H1 (cell line): ENCODE data around the gene CHRM4. TPM values are rescaled to one million over a fixed set of nuclear protein-coding genes. Genes with fewer than 3 reads are reported as not detected.

Source experiments
- CTCF ChIA-PET: fragments of 300-600 bp; sonication (Branson Sonifier 250); formaldehyde crosslinking; loops from one replicate; lab custom pipeline; 2021; ENCODE audit not compliant: partially characterized antibody; lab: Charles Lee
- POLR2A ChIA-PET: fragments of 300-600 bp; sonication (Branson Sonifier 250); formaldehyde crosslinking; loops from one replicate; lab custom pipeline; 2021; ENCODE audit warnings: inconsistent platforms; ENCODE audit not compliant: partially characterized antibody; lab: Charles Lee
- DNase-seq, 2 experiments: peaks; one replicate each; pipeline versions ENCODE4 v3.0.0 to v3.0.0-alpha.2; 2010 to 2022; ENCODE audit warnings: low spot score in 2 of 2, low read depth in 1 of 2, mixed read lengths in 1 of 2
- FAIRE-seq: peaks from 2 replicates; lab custom pipeline; 2011; peaks lifted over from hg19 to GRCh38; lab: Jason Lieb, UNC
- H2AFZ ChIP-seq: 2 replicates; pipeline ENCODE4 v1.8.1; 2012; ENCODE audit warnings: low read length, inconsistent platforms
- H2AK5ac ChIP-seq: 2 replicates; pipeline ENCODE4 v1.6.1; 2013; ENCODE audit warnings: low read depth, low read length
- H2BK120ac ChIP-seq: replicated peaks from 2 replicates; pipeline ENCODE3; 2013; ENCODE audit warnings: low read depth, low read length, inconsistent platforms
- H2BK12ac ChIP-seq: 2 replicates; pipeline ENCODE4 v1.6.1; 2013; ENCODE audit warnings: low read depth, low read length
- H2BK15ac ChIP-seq: 2 replicates; pipeline ENCODE4 v1.6.1; 2013; ENCODE audit warnings: low read length
- H2BK20ac ChIP-seq: 2 replicates; pipeline ENCODE4 v1.6.1; 2013; ENCODE audit warnings: low read length
- H2BK5ac ChIP-seq: 2 replicates; pipeline ENCODE4 v1.6.1; 2013; ENCODE audit warnings: low read depth, low read length
- H3K14ac ChIP-seq: 2 replicates; pipeline ENCODE4 v1.6.1; 2013; ENCODE audit warnings: inconsistent platforms; ENCODE audit not compliant: insufficient read length
- H3K18ac ChIP-seq: 2 replicates; pipeline ENCODE4 v1.6.1; 2013; ENCODE audit warnings: low read length; ENCODE audit errors: extremely low read depth
- H3K23ac ChIP-seq: 2 replicates; pipeline ENCODE4 v1.6.1; 2013; ENCODE audit warnings: inconsistent platforms; ENCODE audit not compliant: insufficient read length
- H3K23me2 ChIP-seq: 2 replicates; pipeline ENCODE4 v1.6.1; 2013; ENCODE audit warnings: low read depth, low read length
- H3K27ac ChIP-seq: 2 replicates; pipeline ENCODE4 v1.6.1; 2011; ENCODE audit warnings: low read depth, low read length, inconsistent platforms
- H3K27me3 ChIP-seq, 4 experiments: replicated peaks in 1 of 4; 1 replicate in 1 of 4; 2 replicates in 3 of 4; pipeline versions ENCODE4 v1.6.1 to v1.8.1; 2011 to 2013; ENCODE audit warnings: low read length in 3 of 4, mild to moderate bottlenecking in 3 of 4, inconsistent platforms in 2 of 4, mixed read lengths in 2 of 4, moderate library complexity in 1 of 4; ENCODE audit not compliant: control insufficient read depth in 3 of 4, insufficient read depth in 3 of 4; ENCODE audit errors: extremely low read depth in 1 of 4
- H3K36me3 ChIP-seq, 4 experiments: 2 replicates each; pipeline versions ENCODE4 v1.6.1 to v1.8.1; 2011 to 2013; ENCODE audit warnings: mild to moderate bottlenecking in 4 of 4, low read length in 3 of 4, moderate library complexity in 2 of 4, control low read depth in 1 of 4, inconsistent platforms in 1 of 4; ENCODE audit not compliant: insufficient read depth in 4 of 4, control insufficient read depth in 2 of 4
- H3K4ac ChIP-seq: replicated peaks from 2 replicates; pipeline ENCODE3; 2013; ENCODE audit warnings: low read length, low read depth, mixed read lengths, inconsistent platforms; ENCODE audit not compliant: insufficient read length
- H3K4me1 ChIP-seq, 4 experiments: replicated peaks in 1 of 4; 1 replicate in 1 of 4; 2 replicates in 3 of 4; pipeline versions ENCODE4 v1.6.1 to v1.8.1; 2011 to 2013; ENCODE audit warnings: low read length in 3 of 4, inconsistent platforms in 2 of 4, mixed read lengths in 1 of 4; ENCODE audit not compliant: insufficient read depth in 4 of 4, control insufficient read depth in 3 of 4
- H3K4me2 ChIP-seq, 2 experiments: 2 replicates each; pipeline versions ENCODE4 v1.6.1 to v1.8.1; 2011 to 2013; ENCODE audit warnings: low read depth in 2 of 2, low read length in 2 of 2, control low read depth in 1 of 2, inconsistent platforms in 1 of 2, mild to moderate bottlenecking in 1 of 2; ENCODE audit not compliant: insufficient read depth in 1 of 2
- H3K4me3 ChIP-seq, 4 experiments: fragments of 200-600, 300-600 bp in 1 of 4; sonication (generic), shearing (Covaris generic), sonication (Bioruptor Twin) in 1 of 4; 2 replicates each; pipeline versions ENCODE4 v1.5.1 to v1.8.1; 2011 to 2016; ENCODE audit warnings: low read length in 4 of 4, low read depth in 3 of 4, control low read depth in 2 of 4, inconsistent platforms in 2 of 4, mild to moderate bottlenecking in 2 of 4, mixed read lengths in 1 of 4, moderate library complexity in 1 of 4; ENCODE audit not compliant: insufficient read depth in 2 of 4; ENCODE audit errors: extremely low read depth in 1 of 4
- H3K56ac ChIP-seq: replicated peaks from 2 replicates; pipeline ENCODE3; 2013; ENCODE audit warnings: low read depth, mild to moderate bottlenecking, mixed read lengths, low read length, inconsistent platforms; ENCODE audit not compliant: insufficient read length
- H3K79me1 ChIP-seq: 2 replicates; pipeline ENCODE4 v1.6.1; 2013; ENCODE audit warnings: low read depth, low read length, control low read depth
- H3K79me2 ChIP-seq, 2 experiments: 2 replicates each; pipeline versions ENCODE4 v1.6.1 to v1.8.1; 2012 to 2013; ENCODE audit warnings: low read length in 2 of 2, mild to moderate bottlenecking in 2 of 2, inconsistent platforms in 1 of 2; ENCODE audit not compliant: insufficient read depth in 2 of 2, control insufficient read depth in 1 of 2
- H3K9ac ChIP-seq, 4 experiments: replicated peaks in 1 of 4; 1 replicate in 1 of 4; 2 replicates in 3 of 4; pipeline versions ENCODE4 v1.6.1 to v1.8.1; 2011 to 2013; ENCODE audit warnings: low read depth in 3 of 4, low read length in 3 of 4, control low read depth in 2 of 4, mild to moderate bottlenecking in 2 of 4, moderate library complexity in 2 of 4, inconsistent platforms in 1 of 4; ENCODE audit errors: extremely low read depth in 1 of 4
- H3K9me3 ChIP-seq, 2 experiments: 2 replicates each; pipeline versions ENCODE4 v1.6.1 to v1.8.1; 2012 to 2013; ENCODE audit warnings: mild to moderate bottlenecking in 2 of 2, moderate library complexity in 2 of 2, control low read depth in 1 of 2, inconsistent platforms in 1 of 2, low read depth in 1 of 2, low read length in 1 of 2, mixed read lengths in 1 of 2; ENCODE audit not compliant: insufficient read depth in 2 of 2
- H4K20me1 ChIP-seq, 2 experiments: replicated peaks in 1 of 2; 2 replicates each; pipeline versions ENCODE3 to v1.8.1; 2011 to 2013; ENCODE audit warnings: inconsistent platforms in 2 of 2, low read length in 2 of 2, mild to moderate bottlenecking in 1 of 2; ENCODE audit not compliant: insufficient read depth in 2 of 2, control insufficient read depth in 1 of 2
- H4K5ac ChIP-seq: 2 replicates; pipeline ENCODE4 v1.6.1; 2013; ENCODE audit warnings: low read length, low read depth, mixed read lengths, inconsistent platforms; ENCODE audit not compliant: insufficient read length
- H4K8ac ChIP-seq: 2 replicates; pipeline ENCODE4 v1.8.0; 2013; ENCODE audit warnings: mild to moderate bottlenecking, moderate library complexity, low read length, inconsistent platforms; ENCODE audit not compliant: insufficient read depth; ENCODE audit errors: extremely low read depth
- H4K91ac ChIP-seq: replicated peaks from 2 replicates; pipeline ENCODE3; 2013; ENCODE audit warnings: low read length, mixed read lengths, inconsistent platforms; ENCODE audit not compliant: insufficient read length
- ATF3 ChIP-seq: IDR thresholded peaks from 2 replicates; pipeline ENCODE4 v1.6.1; 2011; ENCODE audit warnings: low read depth, mild to moderate bottlenecking, low read length; ENCODE audit not compliant: insufficient read depth
- CHD2 ChIP-seq: IDR thresholded peaks from 2 replicates; pipeline ENCODE4 v1.6.1; 2012; ENCODE audit warnings: low read length, improper control_type of control experiment
- EGR1 ChIP-seq: IDR thresholded peaks from 2 replicates; pipeline ENCODE4 v1.6.1; 2011; ENCODE audit warnings: low read depth, low read length, borderline replicate concordance
- GTF2F1 ChIP-seq: IDR thresholded peaks from 2 replicates; pipeline ENCODE4 v1.6.1; 2012; ENCODE audit warnings: low read depth, low read length, improper control_type of control experiment, borderline replicate concordance
- JUN ChIP-seq: IDR thresholded peaks from 2 replicates; pipeline ENCODE4 v1.6.1; 2011; ENCODE audit warnings: low read depth, mild to moderate bottlenecking, improper control_type of control experiment, low read length
- MAFK ChIP-seq: IDR thresholded peaks from 2 replicates; pipeline ENCODE4 v1.6.1; 2012; ENCODE audit warnings: low read depth, mild to moderate bottlenecking, improper control_type of control experiment, low read length
- RXRA ChIP-seq: IDR thresholded peaks from 2 replicates; pipeline ENCODE4 v1.6.1; 2011; ENCODE audit warnings: low read depth, mild to moderate bottlenecking, low read length, moderate library complexity; ENCODE audit not compliant: insufficient read depth
- SIN3A ChIP-seq, 2 experiments: IDR thresholded peaks in 1 of 2; conservative IDR thresholded peaks in 1 of 2; 2 replicates each; pipeline ENCODE4 v1.6.1; 2011 to 2012; ENCODE audit warnings: low read length in 2 of 2, improper control_type of control experiment in 1 of 2, low read depth in 1 of 2, mild to moderate bottlenecking in 1 of 2
- SUZ12 ChIP-seq: fragments of 200-600 bp; sonication (generic); IDR thresholded peaks from 2 replicates; pipeline ENCODE4 v1.6.1; 2012; ENCODE audit warnings: mild to moderate bottlenecking, inconsistent platforms, low read length, moderate library complexity, mixed read lengths
- TCF12 ChIP-seq: IDR thresholded peaks from 2 replicates; pipeline ENCODE4 v1.6.1; 2011; ENCODE audit warnings: low read depth, mild to moderate bottlenecking, low read length
- YY1 ChIP-seq: IDR thresholded peaks from 2 replicates; pipeline ENCODE4 v1.6.1; 2011; ENCODE audit warnings: low read depth, mild to moderate bottlenecking, low read length
- WGBS, 2 experiments: shearing (Covaris generic) in 1 of 2; methylation state at CpG; one replicate each; pipeline versions ENCODE4 v1.1.6 to v1.1.7; 2013 to 2015; ENCODE audit warnings: low lambda C conversion rate in 2 of 2, mixed read lengths in 2 of 2, inconsistent platforms in 1 of 2, low coverage in 1 of 2, missing lambda C conversion rate in 1 of 2; ENCODE audit not compliant: insufficient replicate concordance in 2 of 2, insufficient coverage in 1 of 2, insufficient read length in 1 of 2; ENCODE audit errors: extremely low coverage in 1 of 2, missing lambda C conversion rate in 1 of 2; 5-methylcytosine and 5-hydroxymethylcytosine counted together
- polyA plus RNA-seq, 7 experiments: library from polyadenylated mRNA; depleted of rRNA in 3 of 7; stranded (reverse) in 5 of 7; unstranded in 2 of 7; fragments of >200 nt in 5 of 7; fragments of 200-250 nt in 2 of 7; gene quantifications; 1 replicate in 5 of 7; 2 replicates in 1 of 7; 4 replicates in 1 of 7; pipeline versions ENCODE4 v1.2.1 to v1.2.3, GENCODE V29; 2011 to 2013; ENCODE audit warnings: missing spikeins in 2 of 7, mixed read lengths in 2 of 7
- total RNA-seq: library from RNA; stranded (reverse); fragmentation: NEBNext Ultra II Directional; extraction: Animal tissue kit (Norgen Biotek cat#: 25700); gene quantifications from 2 replicates; pipeline ENCODE4 v1.2.1, GENCODE V29; 2021

The CHRM4 gene
- total and polyA plus RNA-seq, 2 of the 8 experiments (the other 6 are each of a cell fraction or from before 2014, with no cell fraction given), result 1.1 to 1.3 TPM

- Histone ChIP-seq H3K23me2 (peaks cover 9% of the 10 kb centered on the region; the same call in 1 of the 2 replicates), H2AFZ (no peak overlapping the region), H3K4ac (no peak overlapping the region), H4K20me1 (peaks cover 11 to 21% of the 10 kb centered on the region in 2 experiments), H3K36me3 (peaks cover 0 to 8% (median 0%) of the 10 kb centered on the region in 4 experiments; a peak in 3 of 8 replicates), H4K91ac (no peak overlapping the region), H2BK5ac (no peak overlapping the region), H3K27ac (no peak overlapping the region), H2BK15ac (no peak overlapping the region; the same call in 1 of the 2 replicates), H2AK5ac (no peak overlapping the region), H3K79me2 (no peaks in the 10 kb centered on the region; a peak in 1 of 4 replicates), H3K27me3 (peaks cover 0 to 8% (median 4%) of the 10 kb centered on the region in 4 experiments; a peak in 3 of 7 replicates), H3K18ac (peak overlapping the region; percentile 85; the same call in 1 of the 2 replicates), H2BK12ac (no peak overlapping the region), H2BK20ac (no peak overlapping the region), H3K4me1 (peaks cover 0 to 19% (median 13%) of the 10 kb centered on the region in 4 experiments; a peak in 6 of 7 replicates), H4K8ac (peak overlapping the region; percentile 3; the same call in 1 of the 2 replicates), H3K9ac (peak overlapping the region in 2 of 4 experiments; percentile 93 to 95; a peak in 2 of 7 replicates), H3K14ac (no peak overlapping the region), H3K4me3 (peak overlapping the region; percentile 71 to 88 (median 77)), H3K56ac (no peak overlapping the region), H3K23ac (no peak overlapping the region), H3K4me2 (peak overlapping the region; percentile 69 to 80), H4K5ac (no peak overlapping the region), H3K79me1 (no peaks in the 10 kb centered on the region), H2BK120ac (no peak overlapping the region), H3K9me3 (no peaks in the 10 kb centered on the region)
- 45% methylated on average over 15 of the region's 18 CpGs; no CpG with 5 or more reads in 1 of the 2 experiments for WGBS, 2 experiments
- CTCF ChIA-PET, result interaction anchor here (0.6 to 2.8 kb wide), 50 partner anchors 9 to 839 kb away, joined by 3 to 21 read pairs (median 4); partner anchors contain the start of genes CHRM4, CREB3L1 and F2
- POLR2A ChIA-PET, result interaction anchor here (0.9 to 2.4 kb wide), 11 partner anchors 10 to 152 kb away, joined by 3 to 17 read pairs (median 4); partner anchors contain the start of genes CHRM4 and DGKZ
- FAIRE-seq (no peak), DNase-seq (peak in 1 of 2 experiments; percentile 72)
- TF ChIP-seq SUZ12, result no peak
- TF ChIP-seq MAFK, result no peak
- TF ChIP-seq TCF12, result no peak
- no peak for TF ChIP-seq JUN
- no peak for TF ChIP-seq GTF2F1
- peak; percentile 89 for TF ChIP-seq YY1
- TF ChIP-seq CHD2, result no peak
- 0 out of 2 replicates have a peak, but pooled peaks have one; percentile 33 for TF ChIP-seq ATF3
- TF ChIP-seq EGR1, result no peak
- no peak for TF ChIP-seq RXRA
- TF ChIP-seq SIN3A (conservative IDR thresholded peaks at IDR 0.05 in 1 of 2, IDR thresholded peaks at IDR 0.05 in 1 of 2; ENCODE audit: low read depth in 1 of 2, low read length in 2 of 2), result no peak
Observed at GRCh38 chr11:46382646-46383403, 8.8 kb downstream of the CHRM4 start.
